Measurements from ENCODE around the gene ZNF146. TPM values are rescaled to one million over a fixed set of nuclear protein-coding genes. Genes with fewer than 3 reads are reported as not detected.
"Not testable (repeated sequence)": the region's sequence is repeated elsewhere in the genome, so short reads cannot be mapped to it uniquely, and the experiment has no call there.

ZNF146 gene
- total RNA-seq, 1 donor from 2014 or later = 131 TPM

DNA sequence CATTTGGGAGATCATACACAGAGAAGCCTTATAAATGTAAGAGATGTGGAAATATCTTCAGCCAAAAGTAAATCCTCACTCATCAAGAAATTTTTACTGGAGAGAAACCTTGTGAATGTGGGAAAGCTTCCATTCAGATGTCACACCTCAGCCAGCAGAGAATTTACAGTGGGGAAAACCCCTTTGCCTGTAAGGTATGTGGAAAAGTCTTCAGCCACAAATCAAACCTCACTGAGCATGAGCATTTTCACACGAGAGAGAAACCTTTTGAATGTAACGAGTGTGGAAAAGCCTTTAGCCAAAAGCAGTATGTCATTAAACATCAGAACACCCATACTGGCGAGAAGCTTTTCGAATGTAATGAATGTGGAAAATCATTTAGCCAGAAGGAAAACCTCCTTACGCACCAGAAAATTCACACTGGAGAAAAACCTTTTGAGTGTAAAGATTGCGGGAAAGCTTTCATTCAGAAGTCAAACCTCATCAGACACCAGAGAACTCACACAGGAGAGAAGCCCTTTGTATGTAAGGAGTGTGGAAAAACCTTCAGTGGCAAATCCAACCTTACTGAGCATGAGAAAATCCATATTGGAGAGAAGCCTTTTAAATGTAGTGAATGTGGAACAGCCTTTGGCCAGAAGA is 21.5 kb downstream of the ZNF146 start:
- no peak for DNase-seq

DNA sequence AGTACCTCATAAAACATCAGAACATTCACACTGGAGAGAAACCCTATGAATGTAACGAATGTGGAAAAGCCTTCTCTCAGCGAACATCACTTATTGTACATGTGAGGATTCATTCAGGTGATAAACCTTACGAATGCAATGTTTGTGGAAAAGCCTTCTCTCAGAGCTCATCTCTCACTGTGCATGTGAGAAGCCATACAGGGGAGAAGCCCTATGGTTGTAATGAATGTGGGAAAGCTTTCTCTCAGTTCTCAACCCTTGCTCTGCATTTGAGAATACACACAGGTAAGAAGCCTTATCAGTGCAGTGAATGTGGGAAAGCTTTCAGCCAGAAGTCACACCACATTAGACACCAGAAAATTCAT is 22.0 kb downstream of the ZNF146 start:
- no peak for DNase-seq

DNA sequence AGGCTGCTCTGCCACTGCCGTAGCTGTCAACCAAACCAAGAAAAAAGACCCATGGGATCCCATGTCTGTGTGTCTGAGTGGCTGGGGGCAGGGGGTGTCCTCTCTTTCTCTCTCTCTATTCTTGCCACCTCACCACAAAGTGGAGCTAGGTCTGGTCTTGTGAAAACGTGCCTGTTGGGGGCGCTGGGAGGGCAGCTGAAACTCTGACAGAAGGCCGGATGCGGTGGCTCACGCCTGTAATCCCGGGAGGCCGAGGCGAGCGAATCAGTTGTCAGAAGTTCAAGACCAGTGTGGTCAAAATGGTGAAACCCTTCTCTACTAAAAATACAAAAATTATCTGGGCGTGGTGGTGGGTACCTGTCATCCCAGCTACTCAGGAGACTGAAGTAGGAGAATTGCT is 29.2 kb downstream of the ZNF146 start:
- DNase-seq = no peak

DNA sequence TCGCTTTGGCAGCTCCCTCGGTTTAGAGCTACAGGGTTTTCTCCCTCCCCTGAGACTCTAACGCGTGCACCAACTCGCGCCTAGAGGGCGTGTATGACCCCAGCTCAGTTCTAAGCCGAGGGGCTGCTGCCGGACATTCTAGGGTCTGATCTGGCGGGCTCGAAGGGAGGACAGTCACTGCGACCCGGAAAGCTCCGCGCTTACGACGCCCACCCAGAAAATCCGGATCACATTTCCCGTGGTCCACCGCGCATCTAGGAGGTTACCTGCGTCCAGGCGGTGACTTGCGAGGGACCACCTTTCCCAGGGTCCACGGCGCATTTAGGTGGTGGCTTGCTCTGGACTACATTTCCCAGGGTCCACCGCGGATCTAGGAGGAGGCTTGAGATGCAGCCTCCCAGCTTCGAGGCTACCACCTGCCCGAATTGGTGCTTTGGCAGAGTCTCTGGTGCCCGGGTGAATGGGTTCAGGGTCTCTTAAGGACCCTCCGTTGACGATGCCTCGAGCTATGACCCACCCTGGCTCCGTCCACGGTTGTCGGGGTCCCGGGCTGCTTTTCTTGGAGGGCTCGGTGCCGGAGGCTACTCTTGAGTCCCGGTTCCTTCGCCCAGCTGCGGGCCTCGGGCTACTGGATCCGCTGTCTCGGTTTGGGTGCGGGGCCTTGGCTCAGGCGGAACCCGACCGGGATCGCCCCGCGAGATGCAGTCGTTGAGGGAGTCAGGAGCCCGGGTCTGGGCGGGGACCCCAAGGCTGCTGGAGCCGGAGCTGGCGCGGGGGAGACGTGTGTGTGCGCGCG is 30.5 kb downstream of the ZNF146 start:
- peak; percentile 16 for DNase-seq

DNA sequence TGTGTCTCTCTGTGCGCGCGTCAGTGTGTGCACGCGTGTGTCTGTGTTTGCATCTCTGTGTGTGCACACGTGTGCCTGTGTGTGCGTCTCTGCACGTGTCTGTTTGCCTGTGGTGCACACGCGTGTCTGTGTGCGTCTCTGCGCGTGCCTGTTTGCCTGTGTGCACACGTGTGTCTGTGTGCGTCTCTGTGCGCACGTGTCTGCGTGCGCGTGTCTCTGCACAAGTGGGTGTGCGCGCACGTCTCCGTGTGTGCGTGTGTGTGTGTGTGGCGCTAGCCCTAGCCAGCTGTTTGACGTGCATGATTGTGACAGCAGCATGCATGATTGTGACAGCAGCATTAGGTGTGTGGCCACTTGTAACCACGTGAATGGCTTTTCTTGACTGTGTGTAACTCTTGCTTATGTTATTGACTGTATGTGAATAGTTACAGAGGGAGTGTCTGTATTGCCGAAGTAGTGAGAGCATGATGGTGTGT is 31.1 kb downstream of the ZNF146 start:
- DNase-seq = peak; percentile 4

DNA sequence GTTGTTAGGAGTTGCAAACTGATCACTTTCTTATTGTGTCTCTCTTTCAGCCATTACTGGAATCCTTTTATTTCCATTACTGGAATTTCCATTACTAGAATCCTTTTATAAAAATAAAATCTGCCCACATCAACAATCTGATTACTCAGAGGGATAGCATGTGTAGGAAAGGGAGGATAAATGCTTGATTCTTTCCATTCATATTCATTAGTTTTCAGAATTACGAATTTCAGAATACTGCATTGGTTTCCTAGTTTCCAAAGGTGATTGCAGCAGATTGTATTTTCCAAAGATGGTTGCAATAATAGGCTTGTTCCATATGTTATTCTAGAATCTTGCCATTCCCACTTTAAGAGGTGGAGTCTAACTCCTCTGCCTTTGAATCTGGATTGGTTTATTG is 37.1 kb downstream of the ZNF146 start:
- DNase-seq = no peak

DNA sequence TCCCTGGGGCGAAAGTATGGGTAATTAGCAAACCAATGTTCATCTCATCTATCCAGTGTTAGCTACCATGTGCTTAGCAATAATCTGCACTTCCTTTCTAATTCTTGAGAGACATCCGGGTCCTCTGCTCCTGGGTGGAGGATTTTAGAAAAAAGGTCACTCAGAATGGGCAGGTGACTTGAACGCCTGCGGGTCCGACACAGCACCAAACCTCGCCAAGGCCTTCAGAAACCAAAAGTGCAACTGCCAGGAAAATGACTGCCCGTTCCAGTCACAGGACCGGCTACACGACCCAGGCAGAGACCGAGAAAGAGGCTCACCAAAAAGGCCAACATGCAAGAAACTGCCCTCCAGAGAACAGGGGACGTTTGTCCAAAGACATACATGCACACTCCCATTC is 39.9 kb downstream of the ZNF146 start:
- no peak for DNase-seq

DNA sequence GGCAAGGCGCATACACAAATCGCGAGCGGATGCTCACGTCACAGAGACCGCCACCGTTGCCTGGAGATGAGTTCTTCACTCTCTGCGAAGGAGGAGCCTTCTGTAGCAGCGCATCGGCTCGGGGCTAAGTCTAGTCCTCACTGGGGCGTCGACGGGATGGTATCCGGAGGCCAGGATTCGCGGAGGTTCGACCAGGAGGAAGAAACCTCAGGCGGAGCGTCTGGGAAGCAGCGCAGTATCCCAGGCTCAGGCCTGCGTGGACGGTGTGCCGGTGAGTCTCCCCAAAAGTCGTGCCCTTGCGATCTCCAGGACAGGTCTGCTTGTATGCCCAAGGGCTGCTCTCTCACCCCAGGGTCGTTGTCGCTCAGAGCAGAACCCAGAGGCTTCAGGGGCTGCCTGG is 40.4 kb downstream of the ZNF146 start:
- no peak for DNase-seq

DNA sequence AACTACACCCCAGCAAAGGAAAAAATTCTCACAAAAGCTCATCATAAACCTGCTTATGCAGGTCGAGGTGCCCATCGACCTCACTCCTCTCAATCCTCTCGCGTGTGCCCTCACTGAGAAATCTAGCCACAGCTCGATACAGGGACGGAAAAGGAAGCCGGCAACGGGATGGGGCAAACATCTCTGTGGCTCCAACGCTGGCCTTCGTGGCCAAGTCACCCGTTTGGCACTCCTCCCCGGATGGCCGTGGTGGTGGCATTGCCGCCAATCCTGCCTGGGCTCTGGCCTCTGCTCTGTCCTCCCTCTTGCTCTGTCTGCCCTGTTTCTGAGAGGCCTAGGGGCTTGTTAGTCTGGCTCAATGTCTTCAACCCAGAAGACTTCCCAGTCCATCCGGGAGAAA is 41.2 kb downstream of the ZNF146 start:
- DNase-seq = no peak

DNA sequence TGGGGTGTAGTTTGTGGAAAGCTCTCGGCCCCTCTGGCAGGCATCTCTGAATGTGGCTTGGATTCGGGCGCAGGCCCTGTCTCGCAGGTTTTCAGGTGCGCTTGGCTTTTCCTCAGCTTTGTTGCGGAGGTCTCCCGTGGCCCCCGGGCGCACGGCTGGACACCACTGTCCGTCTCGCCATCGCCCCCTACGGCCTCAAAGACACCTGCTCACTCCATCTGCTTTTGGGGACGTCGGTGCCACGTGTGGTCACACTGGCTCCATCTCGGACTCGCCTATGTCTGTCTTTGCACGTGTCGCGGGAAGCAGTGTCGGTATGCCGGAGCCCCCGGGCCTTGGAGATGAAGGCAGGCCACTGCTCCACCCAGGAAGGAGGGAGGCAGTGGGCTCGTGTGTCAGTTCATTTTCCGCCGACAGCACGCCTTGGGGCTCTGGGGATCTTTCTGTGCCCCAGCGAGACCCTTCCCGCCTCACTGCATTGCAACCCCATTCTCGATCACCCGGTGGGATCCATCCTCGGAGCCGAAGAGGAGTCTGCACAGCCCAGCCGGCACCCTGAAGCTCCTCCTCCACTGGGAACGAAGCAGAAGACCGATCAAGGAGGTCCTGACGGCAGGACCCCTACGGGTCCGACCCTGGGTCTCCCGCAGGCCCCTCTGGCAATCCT is 42.1 kb downstream of the ZNF146 start:
- peak; percentile 3 for DNase-seq

DNA sequence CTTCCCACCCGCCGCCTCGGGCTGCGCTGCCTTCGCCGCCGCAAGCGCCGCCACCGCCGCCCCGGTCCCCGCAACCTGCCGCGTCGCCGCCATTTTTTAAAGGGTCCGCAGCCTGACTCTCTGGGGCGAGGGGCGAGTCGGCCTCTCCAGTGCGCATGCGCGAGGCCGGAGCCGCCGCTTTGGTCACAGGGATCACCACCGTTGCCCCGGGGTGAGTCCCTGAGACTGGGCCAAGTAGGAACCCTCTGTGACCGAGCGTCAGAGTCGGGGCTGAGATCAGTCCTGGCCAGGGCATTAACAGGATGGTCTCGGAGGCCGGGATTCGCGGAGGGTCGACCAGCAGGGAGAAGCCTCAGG is 42.6 kb downstream of the ZNF146 start:
- DNase-seq = peak; percentile 31

DNA sequence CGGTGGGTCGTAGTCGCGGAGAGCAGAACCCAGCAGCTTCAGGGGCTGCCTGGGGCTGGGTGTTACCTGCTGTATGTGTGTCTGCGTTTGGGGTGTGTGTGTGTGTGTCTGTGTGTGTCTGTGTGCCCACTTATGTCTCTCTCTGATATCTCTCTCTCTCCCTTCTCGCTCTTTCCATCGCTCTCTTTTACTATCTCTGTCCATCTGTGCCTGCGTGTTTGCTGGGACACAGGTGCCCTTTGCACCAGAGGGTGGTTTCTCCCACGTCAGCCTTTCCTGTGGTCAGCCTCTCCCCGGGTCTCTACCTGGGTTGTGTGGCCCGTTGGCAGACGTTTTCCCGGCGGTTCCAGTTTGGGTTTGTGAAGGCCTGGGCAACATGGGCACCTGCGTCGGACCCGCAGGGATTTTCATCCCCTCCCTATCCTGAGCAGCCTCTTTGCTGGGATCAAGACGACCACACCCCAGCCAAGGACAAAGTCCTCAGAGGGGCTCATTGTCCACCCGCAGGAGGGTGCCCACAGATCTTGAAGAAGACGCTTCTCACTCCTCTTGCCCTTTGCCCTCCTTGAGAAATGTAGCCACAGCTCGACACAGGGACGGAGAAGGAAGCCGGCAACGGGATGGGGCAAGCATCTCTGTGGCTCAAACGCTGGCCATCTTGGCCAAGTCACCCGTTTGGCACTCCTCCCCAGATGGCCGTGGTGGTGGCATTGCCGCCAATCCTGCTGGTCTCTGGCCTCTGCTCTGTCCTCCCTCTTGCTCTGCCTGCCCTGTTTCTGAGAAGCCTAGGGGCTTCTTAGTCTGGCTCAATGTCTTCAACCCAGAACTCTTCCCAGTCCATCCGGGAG is 43.3 kb downstream of the ZNF146 start:
- DNase-seq = no peak

DNA sequence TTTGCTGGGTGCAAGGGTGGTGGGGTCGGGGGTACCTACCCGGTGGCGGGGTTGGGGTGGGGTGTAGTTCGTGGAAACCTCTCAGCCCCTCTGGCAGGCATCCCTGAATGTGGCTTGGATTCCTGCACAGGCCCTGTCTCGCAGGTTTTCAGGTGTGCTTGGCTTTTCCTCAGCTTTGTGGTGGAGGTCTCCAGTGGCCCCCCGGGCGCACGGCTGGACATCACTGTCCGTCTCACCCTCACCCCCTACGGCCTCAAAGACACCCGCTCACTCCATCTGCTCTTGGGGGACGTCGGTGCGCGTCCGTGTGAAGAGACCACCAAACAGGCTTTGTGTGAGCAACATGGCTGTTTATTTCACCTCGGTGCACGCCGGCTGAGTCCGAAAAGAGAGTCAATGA is 44.3 kb downstream of the ZNF146 start:
- no peak for DNase-seq

DNA sequence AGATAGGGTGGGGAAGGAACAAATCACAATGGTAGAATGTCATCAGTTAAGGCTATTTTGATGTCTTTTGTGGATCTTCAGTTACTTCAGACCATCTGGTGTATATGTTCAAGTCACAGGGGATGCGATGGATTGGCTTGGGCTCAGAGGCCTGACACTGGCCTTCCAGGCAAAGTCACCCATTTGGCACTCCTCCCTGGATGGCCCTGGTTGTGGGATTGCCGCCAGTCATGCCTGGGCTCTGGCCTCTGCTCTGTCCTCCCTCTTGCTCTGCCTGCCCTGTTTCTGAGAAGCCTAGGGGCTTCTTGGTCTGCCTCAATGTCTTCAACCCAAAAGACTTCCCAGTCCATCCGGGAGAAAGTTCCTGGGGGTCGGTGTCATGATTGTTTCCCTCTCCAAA is 50.2 kb downstream of the ZNF146 start:
- DNase-seq = no peak

DNA sequence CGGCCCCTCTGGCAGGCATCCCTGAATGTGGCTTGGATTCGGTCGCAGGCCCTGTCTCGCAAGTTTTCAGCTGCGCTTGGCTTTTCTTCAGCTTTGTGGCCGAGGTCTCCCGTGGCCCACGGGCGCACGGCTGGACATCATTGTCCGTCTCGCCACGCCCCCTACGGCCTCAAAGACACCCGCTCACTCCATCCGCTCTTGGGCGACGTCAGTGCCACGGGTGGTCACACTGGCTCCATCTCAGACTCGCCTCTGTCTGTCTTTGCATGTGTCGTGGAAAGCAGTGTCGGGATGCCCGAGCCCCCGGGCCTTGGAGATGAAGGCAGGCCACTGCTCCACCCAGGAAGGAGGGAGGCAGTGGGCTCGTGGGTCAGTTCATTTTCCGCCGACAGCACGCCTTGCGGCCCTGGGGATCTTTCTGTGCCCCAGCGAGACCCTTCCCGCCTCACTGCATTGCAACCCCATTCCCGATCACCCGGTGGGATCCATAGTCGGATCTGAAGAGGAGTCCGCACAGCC is 51.0 kb downstream of the ZNF146 start:
- no peak for DNase-seq

DNA sequence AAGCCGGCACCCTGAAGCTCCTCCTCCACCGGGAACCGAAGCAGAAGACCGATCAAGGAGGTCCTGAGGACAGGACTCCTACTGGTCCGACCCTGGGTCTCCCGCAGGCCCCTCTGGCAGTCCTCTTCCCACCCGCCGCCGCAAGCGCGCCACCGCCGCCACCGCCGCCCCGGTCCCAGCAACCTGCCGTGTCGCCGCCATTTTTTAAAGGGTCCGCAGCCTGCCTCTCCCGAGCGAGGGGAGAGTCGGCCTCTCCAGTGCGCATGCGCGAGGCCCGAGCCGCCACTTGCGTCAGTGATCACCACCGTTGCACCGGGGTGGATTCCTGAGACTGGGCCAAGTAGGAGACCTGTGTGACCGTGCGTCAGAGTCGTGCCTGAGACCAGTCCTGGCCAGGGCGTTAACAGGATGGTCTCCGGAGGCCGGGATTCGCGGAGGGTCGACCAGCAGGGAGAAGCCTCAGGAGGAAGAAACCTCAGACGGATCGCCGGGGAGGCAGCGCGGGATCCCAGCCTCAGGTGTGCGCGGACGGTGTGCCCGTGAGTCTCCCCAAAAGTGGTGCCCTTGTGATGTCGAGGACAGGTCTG is 51.6 kb downstream of the ZNF146 start:
- DNase-seq = no peak

DNA sequence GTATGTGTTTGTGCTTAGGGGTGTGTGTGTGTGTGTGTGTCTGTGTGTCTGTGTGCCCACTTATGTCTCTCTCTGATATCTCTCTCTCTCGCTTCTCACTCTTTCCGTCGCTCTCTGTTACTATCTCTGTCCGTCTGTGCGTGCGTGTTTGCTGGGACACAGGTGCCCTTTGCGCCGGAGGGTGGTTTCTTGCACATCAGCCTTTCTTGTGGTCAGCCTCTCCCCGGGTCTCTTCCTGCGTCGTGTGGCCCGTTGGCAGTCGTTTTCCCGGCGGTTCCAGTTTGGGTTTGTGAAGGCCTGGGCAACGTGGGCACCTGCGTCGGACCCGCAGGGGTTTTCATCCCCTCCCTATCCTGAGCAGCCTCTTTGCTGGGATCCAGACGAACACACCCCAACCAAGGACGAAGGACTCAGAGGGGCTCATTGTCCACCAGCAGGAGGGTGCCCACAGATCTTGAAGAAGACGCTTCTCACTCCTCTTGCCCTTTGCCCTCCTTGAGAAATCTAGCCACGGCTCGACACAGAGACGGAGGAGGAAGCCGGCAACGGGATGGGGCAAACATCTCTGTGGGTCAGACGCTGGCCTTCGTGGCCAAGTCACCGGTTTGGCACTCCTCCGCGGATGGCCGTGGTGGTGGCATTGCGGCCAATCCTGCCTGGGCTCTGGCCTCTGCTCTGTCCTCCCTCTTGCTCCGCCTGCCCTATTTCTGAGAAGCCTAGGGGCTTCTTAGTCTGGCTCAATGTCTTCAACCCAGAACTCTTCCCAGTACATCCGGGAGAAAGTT is 52.3 kb downstream of the ZNF146 start:
- no peak for DNase-seq

DNA sequence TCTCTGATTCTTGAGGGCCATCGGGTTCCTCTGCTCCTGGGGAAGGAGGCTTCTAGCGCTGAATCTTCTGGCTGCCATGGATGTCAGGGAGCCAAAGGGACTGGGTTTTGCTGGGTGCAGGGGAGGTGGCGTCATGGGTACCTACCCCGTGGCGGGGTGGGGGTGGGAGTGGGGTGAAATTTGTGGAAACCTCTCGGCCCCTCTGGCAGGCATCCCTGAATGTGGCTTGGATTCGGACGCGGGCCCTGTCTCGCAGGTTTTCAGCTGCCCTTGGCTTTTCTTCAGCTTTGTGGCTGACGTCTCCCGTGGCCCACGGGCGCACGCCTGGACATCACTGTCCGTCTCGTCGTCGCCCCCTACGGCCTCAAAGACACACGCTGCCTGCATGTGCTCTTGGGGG is 53.2 kb downstream of the ZNF146 start:
- not testable (repeated sequence) for DNase-seq

DNA sequence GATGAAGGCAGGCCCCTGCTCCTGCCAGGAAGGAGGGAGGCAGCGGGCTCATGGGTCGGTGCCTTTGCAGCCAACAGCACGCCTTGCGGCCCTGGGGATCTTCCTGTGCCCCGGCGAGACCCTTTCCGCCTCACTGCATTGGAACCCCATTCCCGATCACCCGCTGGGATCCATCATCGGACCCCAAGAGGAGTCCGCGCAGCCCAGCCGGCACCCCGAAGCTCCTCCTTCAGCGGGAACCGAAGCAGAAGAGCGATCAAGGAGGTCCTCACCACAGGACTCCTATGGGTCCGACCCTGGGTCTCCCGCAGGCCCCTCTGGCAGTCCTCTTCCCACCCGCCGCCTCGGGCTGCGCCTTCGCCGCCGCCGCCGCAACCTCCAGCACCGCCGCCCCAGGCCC is 53.7 kb downstream of the ZNF146 start:
- DNase-seq = not testable (repeated sequence)

DNA sequence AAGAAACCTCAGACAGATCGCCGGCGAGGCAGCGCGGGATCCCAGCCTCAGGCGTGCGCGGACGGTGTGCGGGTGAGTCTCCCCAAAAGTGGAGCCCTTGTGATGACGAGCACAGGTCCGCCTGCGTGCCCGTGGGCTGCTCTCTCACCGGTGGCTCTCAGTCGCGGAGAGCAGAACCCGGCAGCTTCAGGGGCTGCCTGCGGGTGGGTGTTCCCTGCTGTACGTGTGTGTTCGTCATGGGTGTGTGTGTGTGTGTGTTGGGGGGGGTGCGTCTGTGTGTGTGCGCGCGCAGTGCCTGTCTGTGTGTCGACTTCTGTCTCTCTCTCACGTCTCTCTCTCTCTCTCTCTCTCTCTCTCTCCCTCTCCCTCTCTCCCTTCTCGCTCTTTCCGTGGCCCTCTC is 54.4 kb downstream of the ZNF146 start:
- DNase-seq = not testable (repeated sequence)
